HL-60 (cell line): ENCODE data around the gene PTPRM.

Experiments
- CTCF ChIP-seq: IDR thresholded peaks from one replicate; pipeline ENCODE4 v1.5.1; 2011; ENCODE audit warnings: low read length, control low read depth, inconsistent platforms; ENCODE audit not compliant: insufficient read depth
- GABPA ChIP-seq: IDR thresholded peaks from 2 replicates; pipeline ENCODE4 v1.6.1; 2012; ENCODE audit warnings: low read depth
- POLR2AphosphoS5 ChIP-seq: IDR thresholded peaks from 2 replicates; pipeline ENCODE4 v1.6.1; 2012; ENCODE audit warnings: low read depth

- TF ChIP-seq POLR2AphosphoS5 (no peak), CTCF (no peak), GABPA (no peak)
Observed at GRCh38 chr18:7772510-7772888, 205.4 kb downstream of the PTPRM start.
